Effector memory CD4-positive, alpha-beta T cell (primary cell): Measurements from ENCODE around the gene PGAP3.

Experiments used
- DNase-seq, 3 donors: peaks; one replicate each; pipeline ENCODE4 v3.0.0-alpha.2; 2020
- H3K27ac ChIP-seq: 2 replicates; pipeline ENCODE4 v1.7.0; 2013; ENCODE audit warnings: mild to moderate bottlenecking, low read length, moderate library complexity; ENCODE audit not compliant: insufficient read depth, poor library complexity, severe bottlenecking
- H3K27me3 ChIP-seq: replicated peaks from 2 replicates; pipeline ENCODE4 v1.7.0; 2013; ENCODE audit warnings: mild to moderate bottlenecking, low read length; ENCODE audit not compliant: insufficient read depth, control insufficient read depth, poor library complexity, severe bottlenecking
- H3K36me3 ChIP-seq: 2 replicates; pipeline ENCODE4 v1.7.0; 2013; ENCODE audit warnings: mild to moderate bottlenecking, low read length, moderate library complexity; ENCODE audit not compliant: control insufficient read depth, insufficient read depth
- H3K4me1 ChIP-seq: 2 replicates; pipeline ENCODE4 v1.7.0; 2013; ENCODE audit warnings: low read length, mild to moderate bottlenecking; ENCODE audit not compliant: control insufficient read depth, insufficient read depth, poor library complexity, severe bottlenecking
- H3K4me3 ChIP-seq: 2 replicates; pipeline ENCODE4 v1.7.0; 2013; ENCODE audit warnings: low read length, low read depth, mild to moderate bottlenecking; ENCODE audit not compliant: insufficient read depth, poor library complexity, severe bottlenecking
- H3K9me3 ChIP-seq: 2 replicates; pipeline ENCODE4 v1.7.0; 2013; ENCODE audit warnings: mild to moderate bottlenecking, low read length, moderate library complexity; ENCODE audit not compliant: control insufficient read depth

Gene PGAP3

GRCh38 chr17:39664581-39665561, 23.0 kb downstream of the PGAP3 start, which contains the start of gene TCAP:
Gene TCAP, plus strand, starts transcription at chr17:39665349. Its CDS starts 11 bp downstream, at chr17:39665360.
- DNase-seq = no peak
- H3K27me3 ChIP-seq = peaks cover 9% of the 10 kb centered on the region
- H3K4me3 ChIP-seq = no peak within 1 kb of the TSS
- H3K36me3 ChIP-seq = peaks cover 30% of the 10 kb centered on the region
- H3K27ac ChIP-seq = no peak within 1 kb of the TSS
- H3K4me1 ChIP-seq = peaks cover 17% of the 10 kb centered on the region
- H3K9me3 ChIP-seq = no peaks in the 10 kb centered on the region

GRCh38 chr17:39663688-39664580, 23.9 kb downstream of the PGAP3 start:
- no peaks in the 10 kb centered on the region for H3K9me3 ChIP-seq
- no peak overlapping the region for H3K4me3 ChIP-seq
- peaks cover 2% of the 10 kb centered on the region for H3K27me3 ChIP-seq
- H3K4me1 ChIP-seq = peaks cover 17% of the 10 kb centered on the region
- peaks cover 36% of the 10 kb centered on the region for H3K36me3 ChIP-seq
- DNase-seq = no peak
- H3K27ac ChIP-seq = no peak overlapping the region

GRCh38 chr17:39663340-39663687, 24.5 kb downstream of the PGAP3 start:
- no peak for DNase-seq
- Histone ChIP-seq H3K4me1 (peaks cover 13% of the 10 kb centered on the region), H3K9me3 (no peaks in the 10 kb centered on the region), H3K27me3 (peaks cover 2% of the 10 kb centered on the region), H3K27ac (no peak overlapping the region), H3K4me3 (no peak overlapping the region), H3K36me3 (peaks cover 42% of the 10 kb centered on the region)

- H3K9me3 ChIP-seq = no peaks in the 10 kb centered on the region
- no peak overlapping the region for H3K27ac ChIP-seq
- no peak for DNase-seq
- peaks cover 8% of the 10 kb centered on the region for H3K4me1 ChIP-seq
- H3K4me3 ChIP-seq = no peak overlapping the region
- peaks cover 2% of the 10 kb centered on the region for H3K27me3 ChIP-seq
- peaks cover 47% of the 10 kb centered on the region for H3K36me3 ChIP-seq
Measured at GRCh38 chr17:39662551-39663339, 25.1 kb downstream of the PGAP3 start.

GRCh38 chr17:39661744-39662541, 25.9 kb downstream of the PGAP3 start:
- Histone ChIP-seq H3K27ac (no peak overlapping the region), H3K36me3 (peaks cover 49% of the 10 kb centered on the region), H3K9me3 (no peaks in the 10 kb centered on the region), H3K4me3 (no peak overlapping the region), H3K27me3 (peaks cover 2% of the 10 kb centered on the region), H3K4me1 (peaks cover under 1% of the 10 kb centered on the region)
- DNase-seq = no peak

GRCh38 chr17:39660397-39661385, 27.2 kb downstream of the PGAP3 start:
- Histone ChIP-seq H3K4me3 (no peak overlapping the region), H3K36me3 (peaks cover 58% of the 10 kb centered on the region), H3K27ac (no peak overlapping the region), H3K27me3 (no peaks in the 10 kb centered on the region), H3K9me3 (no peaks in the 10 kb centered on the region), H3K4me1 (no peaks in the 10 kb centered on the region)
- no peak for DNase-seq

- Histone ChIP-seq H3K27ac (no peak overlapping the region), H3K36me3 (peaks cover 58% of the 10 kb centered on the region), H3K4me3 (no peak overlapping the region), H3K4me1 (no peaks in the 10 kb centered on the region), H3K9me3 (no peaks in the 10 kb centered on the region), H3K27me3 (no peaks in the 10 kb centered on the region)
- DNase-seq = no peak
Measured at GRCh38 chr17:39660011-39660360, 27.9 kb downstream of the PGAP3 start.

- H3K4me1 ChIP-seq = no peaks in the 10 kb centered on the region
- no peaks in the 10 kb centered on the region for H3K9me3 ChIP-seq
- peaks cover 58% of the 10 kb centered on the region for H3K36me3 ChIP-seq
- H3K4me3 ChIP-seq = no peak overlapping the region
- no peaks in the 10 kb centered on the region for H3K27me3 ChIP-seq
- no peak for DNase-seq
- no peak overlapping the region for H3K27ac ChIP-seq
Measured at GRCh38 chr17:39659279-39660010, 28.4 kb downstream of the PGAP3 start.
